GM08714 (cell line): ENCODE data around the gene SCEL.
"Not testable (repeated sequence)": the region's sequence is repeated elsewhere in the genome, so short reads cannot be mapped to it uniquely, and the experiment has no call there.

ENCODE experiments used
- H3K4me3 ChIP-seq: fragments of 200-500 bp; sonication (Bioruptor generic); 2 replicates; pipeline ENCODE4 v1.5.1; 2014; ENCODE audit warnings: mild to moderate bottlenecking, low read length, inconsistent platforms
- ZNF274 ChIP-seq: IDR thresholded peaks from 2 replicates; pipeline ENCODE4 v1.6.1; 2012; ENCODE audit warnings: mild to moderate bottlenecking, low read depth, low read length

Gene SCEL

DNA sequence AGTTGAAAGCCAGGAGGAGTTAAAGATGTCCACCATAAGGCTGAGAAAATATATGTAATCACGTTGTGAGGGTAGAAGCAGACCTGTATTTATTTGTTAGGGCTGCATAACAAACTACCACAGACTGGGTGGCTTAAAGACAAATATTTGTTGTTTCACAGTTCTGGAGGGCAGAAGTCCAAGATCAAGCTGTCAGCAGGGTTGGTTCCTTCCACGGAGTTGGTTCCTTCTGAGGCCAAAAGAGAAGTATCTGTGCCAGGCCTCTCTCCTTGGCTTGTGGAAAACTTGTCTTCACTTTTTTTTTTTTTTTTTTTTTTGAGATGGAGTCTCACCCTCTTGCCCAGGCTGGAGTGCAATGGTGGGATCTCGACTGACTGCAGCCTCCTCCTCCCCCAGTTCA, 88.3 kb downstream of the SCEL start:
- H3K4me3 ChIP-seq = no peak overlapping the region
- TF ChIP-seq ZNF274 = no peak

DNA sequence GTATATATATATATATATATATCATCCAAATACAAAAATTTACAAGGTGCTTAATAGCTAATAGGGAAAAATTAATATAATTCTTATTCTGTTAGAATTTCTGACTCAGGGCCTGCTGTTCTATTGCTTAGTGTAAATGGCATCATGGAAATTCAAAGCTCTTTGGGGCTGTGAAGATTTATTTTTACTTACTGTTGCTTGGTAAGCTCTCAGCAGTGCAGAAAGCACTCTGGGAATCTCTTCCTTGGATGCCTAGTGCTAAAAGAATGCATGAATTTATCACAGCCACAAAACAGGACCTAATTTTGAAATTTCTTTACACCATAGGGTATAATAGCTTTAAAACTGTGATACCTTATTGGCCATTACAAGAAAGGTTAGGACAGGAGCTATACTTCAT, 92.7 kb downstream of the SCEL start:
- H3K4me3 ChIP-seq = no peak overlapping the region
- no peak for TF ChIP-seq ZNF274

DNA sequence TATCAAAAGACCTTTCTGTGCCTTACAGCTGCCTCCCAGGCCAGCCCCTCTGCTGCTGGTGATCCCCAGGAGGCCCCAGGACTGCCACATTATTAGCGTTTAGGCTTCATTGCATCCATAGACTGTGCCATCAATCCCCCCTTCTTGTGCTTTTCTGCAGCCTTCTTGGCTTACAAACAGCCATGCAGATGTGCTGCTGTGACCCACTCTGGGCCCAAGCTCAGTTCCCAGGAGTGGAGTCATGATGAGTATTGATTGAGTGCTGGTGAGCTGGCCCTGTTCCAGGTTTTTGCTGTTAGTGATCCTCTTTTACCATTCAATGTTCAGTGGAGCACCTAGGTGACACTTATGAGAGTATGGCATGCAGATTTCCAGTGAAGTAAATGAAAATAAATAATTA, 102.1 kb downstream of the SCEL start:
- H3K4me3 ChIP-seq = no peak overlapping the region
- TF ChIP-seq ZNF274 = no peak

DNA sequence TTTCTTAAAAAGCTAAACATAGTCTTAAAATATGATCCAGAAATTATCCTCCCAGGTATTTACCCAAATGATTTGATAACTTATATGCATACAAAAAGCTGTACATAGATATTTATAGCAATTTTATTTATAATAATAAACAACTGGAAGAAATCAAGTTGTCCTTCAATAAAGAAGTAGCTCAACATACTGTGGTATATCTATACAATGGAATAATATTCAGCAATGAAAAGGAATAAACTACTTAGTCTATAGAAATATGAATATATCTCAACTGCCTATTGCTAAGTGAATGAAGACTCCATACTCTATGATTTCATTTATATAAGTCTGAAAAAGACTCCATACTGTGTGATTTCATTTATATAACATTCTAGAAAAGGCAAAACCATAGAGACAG, 114.9 kb downstream of the SCEL start:
- no peak overlapping the region for H3K4me3 ChIP-seq
- TF ChIP-seq ZNF274 = no peak

DNA sequence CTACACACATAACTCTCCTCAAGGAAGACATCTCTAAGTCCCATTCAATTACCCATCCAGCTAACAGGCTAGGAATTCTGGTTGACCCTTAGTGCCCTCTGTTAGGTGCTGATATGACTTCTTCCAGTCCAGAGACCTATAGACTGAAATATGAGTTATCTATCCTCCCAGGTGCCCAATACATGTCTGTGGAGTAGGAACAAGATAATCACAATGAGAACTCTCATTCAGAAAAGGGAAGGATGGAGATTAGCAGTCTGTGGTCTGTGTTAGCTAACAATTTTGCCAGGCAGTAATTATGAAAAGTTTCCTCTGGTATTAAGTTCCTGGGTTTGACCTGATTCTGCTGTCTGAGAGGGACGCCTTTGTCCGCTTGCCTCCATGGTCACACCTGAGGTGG, 117.8 kb downstream of the SCEL start:
- no peak for TF ChIP-seq ZNF274
- no peak overlapping the region for H3K4me3 ChIP-seq

DNA sequence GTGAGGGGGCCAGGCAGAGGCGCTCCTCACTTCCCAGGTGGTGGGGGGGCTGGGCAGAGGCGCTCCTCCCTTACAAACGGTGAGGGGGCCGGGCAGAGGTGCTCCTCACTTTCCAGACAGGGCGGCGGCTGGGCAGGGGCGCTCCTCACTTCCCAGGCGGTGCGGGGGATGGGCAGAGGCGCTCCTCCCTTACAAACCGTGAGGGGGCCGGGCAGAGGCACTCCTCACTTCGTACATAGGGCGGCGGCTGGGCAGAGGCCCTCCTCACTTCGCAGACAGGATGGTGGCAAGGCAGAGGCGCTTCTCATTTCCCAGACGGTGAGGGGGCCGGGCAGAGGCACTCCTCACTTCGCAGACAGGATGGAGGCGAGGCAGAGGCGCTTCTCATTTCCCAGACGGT, 124.5 kb downstream of the SCEL start:
- not testable (repeated sequence) for H3K4me3 ChIP-seq

DNA sequence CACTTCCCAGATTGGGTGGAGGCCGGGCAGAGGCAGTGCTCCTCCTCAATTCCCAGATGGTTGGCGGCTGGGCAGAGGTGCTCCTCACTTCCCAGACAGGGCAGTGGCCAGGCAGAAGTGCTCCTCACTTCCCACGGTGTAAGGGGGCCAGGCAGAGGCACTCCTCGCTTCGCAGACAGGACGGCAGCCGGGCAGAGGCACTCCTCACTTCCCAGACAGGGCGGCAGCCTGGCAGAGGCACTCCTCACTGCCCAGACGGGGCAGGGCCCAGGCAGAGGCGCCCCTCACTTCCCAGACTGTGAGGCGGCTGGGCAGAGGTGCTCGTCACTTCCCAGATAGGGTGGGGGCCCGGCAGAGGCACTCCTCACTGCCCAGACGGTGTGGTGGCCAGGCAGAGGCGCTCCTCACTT, 125.3 kb downstream of the SCEL start:
- no peak for TF ChIP-seq ZNF274
- H3K4me3 ChIP-seq = no peak overlapping the region

DNA sequence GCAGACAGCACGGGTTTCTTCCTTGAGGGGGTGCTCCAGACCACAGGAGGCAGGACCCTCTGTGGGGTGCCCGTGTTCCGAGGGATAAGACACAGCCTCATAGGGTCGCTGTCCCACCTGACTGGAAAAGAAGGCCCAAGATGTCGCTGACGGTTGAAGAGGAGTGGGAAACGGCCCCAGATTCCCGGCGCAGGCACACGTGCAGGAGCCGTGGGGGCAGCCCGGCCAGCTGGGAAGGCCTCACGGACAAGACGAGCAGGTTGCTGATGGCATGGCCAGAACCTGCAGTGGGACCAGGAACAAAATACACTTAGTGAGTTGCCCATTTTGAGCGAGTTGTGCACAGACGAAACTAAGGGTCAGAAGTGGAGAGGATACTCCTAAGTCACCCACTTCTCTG, 126.8 kb downstream of the SCEL start:
- not testable (repeated sequence) for H3K4me3 ChIP-seq

DNA sequence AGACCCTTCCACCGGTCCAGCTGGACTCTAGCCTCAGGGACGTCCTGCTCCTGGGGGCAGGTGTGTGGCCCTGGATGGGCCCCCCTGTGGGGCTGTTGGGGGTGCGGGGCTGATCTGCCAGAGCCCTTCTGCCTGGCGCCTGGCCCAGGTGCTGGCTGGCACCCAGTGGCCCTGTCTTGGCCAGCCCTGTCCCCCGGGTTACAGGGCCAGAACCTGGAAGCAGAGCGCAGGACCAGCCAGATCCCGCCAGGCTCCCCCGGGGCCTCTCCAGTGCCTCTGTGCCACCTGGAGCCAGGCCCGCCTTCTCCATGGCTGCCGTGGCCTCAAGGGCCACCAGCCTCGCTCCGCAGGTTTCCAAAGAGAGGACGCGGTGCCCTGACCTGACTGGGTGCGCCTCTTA, 127.3 kb downstream of the SCEL start:
- not testable (repeated sequence) for H3K4me3 ChIP-seq

DNA sequence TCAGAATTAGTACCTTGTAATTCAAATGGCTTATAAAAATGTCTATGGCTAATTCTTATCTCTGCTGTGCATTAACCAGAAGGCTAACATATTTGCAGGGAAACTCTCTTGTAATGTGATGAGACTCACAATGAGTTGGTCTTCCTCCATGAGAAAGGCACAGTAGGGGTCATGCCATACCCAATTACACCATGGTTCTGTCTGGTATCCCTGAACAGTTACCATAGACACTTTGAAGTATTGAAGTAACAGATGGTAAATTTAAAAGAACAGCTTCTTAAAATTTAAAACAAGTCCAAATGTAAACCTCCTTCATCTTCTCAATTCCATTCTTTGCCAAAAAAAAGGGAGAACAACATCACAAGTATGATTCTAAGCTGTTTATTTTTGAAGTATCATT, 139.3 kb downstream of the SCEL start:
- no peak for TF ChIP-seq ZNF274
- H3K4me3 ChIP-seq = no peak overlapping the region

DNA sequence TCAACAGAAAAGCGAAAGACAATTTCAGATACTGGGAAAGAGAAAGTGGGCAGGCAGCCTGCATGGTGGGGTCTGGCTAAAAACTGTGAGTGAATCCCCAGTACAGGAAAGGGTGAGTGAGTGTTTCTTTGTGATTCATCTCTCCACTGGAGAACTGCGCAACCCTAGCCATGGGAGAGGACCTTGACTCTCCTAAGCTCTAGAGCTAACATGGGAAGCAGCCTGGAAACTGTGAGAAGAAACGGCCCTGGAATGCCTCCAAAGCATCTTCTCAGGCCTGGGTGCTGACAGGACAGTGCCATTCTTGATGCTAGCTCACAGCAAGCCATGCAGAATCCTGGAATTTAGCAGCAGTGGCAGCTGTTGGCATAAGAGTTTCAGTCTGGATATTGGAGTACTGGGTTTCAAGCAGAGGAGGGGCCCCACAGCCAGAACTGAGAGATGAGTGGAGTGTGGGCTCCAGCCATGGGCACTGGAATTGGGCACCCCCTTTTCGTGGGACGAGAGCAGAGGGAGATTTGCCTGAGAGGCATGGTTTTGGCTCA, 143.3 kb downstream of the SCEL start:
- no peak for TF ChIP-seq ZNF274

DNA sequence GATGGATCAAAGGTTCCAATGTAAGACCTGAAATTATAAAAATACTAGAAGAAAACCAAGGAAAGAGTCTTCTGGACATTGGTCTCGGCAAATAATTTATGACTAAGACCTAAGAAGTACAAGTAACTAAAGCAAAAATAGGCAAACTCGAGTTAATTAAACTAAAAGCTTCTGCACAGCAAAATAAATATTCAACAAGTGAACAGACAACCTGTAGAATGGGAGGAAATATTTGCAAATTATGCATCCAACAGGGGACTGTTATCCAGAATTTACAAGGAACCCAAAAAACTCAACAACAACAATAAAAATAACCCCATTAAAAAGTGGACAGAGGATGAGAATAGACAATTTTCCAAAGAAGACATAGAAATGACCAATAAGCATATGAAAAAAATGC, 152.3 kb downstream of the SCEL start:
- no peak overlapping the region for H3K4me3 ChIP-seq
- no peak for TF ChIP-seq ZNF274

More for the DNA sequence above, 143.3 kb downstream of the SCEL start:
- H3K4me3 ChIP-seq = no peak overlapping the region

DNA sequence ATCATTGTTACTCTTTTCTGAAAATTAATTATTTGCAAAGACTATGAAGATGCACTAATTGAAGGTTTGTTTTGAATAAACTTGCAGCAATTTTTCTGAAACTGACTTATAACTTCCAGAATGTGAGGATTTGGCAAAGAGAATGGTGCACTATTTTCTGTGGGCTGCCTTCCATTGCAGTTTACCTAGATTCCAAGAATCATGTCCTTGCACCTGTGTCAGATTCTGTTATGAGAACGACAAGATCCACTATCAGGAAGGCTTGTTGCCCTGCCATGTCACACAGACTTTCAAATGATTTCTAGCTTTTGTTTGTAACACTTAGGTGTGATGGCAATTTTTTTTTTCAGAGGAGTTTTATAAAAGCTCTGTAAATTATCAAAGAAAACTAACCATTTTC, 156.4 kb downstream of the SCEL start:
- no peak for TF ChIP-seq ZNF274
- no peak overlapping the region for H3K4me3 ChIP-seq

DNA sequence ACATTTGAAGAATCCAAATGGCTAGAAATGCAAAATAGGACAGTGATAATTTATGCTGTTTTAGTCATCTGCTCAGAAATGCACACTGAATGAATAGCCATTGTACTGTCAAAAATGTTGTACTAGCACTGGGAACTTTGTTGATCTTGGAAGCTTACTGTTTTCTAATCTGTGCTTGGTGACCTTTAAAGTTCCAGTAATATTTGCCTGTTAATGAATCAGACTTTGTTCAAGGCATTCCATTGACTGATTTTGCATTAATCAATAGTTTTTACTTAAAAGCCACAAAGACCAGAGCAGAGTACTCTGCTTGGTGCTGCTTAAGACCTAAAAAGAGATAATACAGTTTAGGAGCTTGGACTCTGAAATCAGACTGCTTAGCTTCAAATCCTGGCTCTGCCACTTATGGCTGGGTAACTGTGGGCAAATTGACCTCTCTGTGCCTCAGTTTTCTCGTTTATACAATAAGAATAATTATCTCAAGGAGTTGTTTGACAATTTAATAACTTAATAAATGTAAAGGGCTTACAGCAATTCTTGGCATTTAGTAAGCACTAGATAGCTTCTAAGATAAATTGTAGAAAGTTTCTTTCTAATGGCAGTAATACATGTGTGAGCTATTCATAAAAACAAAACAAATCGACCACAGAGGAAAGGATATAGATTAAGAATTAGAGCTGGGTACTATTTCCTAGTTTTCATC, 157.4 kb downstream of the SCEL start:
- TF ChIP-seq ZNF274 = no peak
- no peak overlapping the region for H3K4me3 ChIP-seq

DNA sequence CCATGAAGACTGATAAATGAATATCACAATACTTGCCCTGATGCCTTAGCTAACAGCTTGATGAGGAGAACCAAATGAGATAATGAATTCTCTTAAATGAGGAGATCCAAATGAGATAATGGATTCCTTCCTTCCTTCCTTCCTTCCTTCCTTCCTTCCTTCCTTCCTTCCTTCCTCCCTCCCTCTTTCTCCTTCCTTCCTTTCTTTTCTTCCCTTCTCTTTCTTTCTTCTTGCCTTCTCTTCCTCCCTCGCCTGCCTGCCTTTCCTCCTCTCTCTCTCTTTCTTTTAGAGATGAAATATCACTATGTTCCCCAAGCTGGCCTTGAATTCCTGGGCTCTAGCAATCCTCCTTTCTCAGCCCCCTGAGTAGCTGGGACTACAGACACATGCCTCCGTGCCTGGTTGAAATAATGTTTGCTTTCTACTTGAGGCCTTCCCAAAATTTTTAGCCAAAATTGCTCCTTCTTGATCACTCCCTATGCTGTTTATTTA, 158.0 kb downstream of the SCEL start:
- no peak overlapping the region for H3K4me3 ChIP-seq
- TF ChIP-seq ZNF274 = no peak
